ENCODE measurements around the gene GPR162. TPM values are rescaled to one million over a fixed set of nuclear protein-coding genes. Genes with fewer than 3 reads are reported as not detected.

The GPR162 gene
- polyA plus RNA-seq, 1 donor from 2014 or later: 82.8 TPM

DNA sequence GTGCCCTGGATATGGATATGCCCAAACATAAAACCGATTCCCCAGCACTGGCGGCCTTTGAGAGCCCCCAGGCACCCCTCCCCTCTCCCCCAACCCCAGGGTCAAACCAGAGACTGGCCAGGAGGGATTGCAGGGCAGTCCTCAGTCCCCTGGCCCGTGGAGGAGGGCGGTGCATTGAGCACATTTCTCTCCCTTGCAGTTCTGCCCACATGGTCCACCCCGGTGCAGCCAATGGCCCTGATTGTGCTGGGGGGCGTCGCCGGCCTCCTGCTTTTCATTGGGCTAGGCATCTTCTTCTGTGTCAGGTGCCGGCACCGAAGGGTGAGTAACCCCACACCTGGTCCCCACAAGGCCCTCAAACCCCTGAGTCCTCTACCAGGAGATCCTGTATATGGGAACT is 3.4 kb upstream of the GPR162 start:
- H3K9me3 ChIP-seq (ENCODE audit: low read length): no peaks in the 10 kb centered on the region
- no peak for TF ChIP-seq RAD21 (conservative IDR thresholded peaks at IDR 0.05)
- no peak for TF ChIP-seq POLR2AphosphoS5 (IDR thresholded peaks at IDR 0.05)
- TF ChIP-seq, protein P1, sequence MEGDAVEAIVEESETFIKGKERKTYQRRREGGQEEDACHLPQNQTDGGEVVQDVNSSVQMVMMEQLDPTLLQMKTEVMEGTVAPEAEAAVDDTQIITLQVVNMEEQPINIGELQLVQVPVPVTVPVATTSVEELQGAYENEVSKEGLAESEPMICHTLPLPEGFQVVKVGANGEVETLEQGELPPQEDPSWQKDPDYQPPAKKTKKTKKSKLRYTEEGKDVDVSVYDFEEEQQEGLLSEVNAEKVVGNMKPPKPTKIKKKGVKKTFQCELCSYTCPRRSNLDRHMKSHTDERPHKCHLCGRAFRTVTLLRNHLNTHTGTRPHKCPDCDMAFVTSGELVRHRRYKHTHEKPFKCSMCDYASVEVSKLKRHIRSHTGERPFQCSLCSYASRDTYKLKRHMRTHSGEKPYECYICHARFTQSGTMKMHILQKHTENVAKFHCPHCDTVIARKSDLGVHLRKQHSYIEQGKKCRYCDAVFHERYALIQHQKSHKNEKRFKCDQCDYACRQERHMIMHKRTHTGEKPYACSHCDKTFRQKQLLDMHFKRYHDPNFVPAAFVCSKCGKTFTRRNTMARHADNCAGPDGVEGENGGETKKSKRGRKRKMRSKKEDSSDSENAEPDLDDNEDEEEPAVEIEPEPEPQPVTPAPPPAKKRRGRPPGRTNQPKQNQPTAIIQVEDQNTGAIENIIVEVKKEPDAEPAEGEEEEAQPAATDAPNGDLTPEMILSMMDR (IDR thresholded peaks at IDR 0.05; ENCODE audit: poor library complexity, severe bottlenecking): no peak
- TF ChIP-seq EZH2 (IDR thresholded peaks at IDR 0.05; ENCODE audit: borderline replicate concordance, insufficient read depth, low read length, poor library complexity, severe bottlenecking): no peak
- TF ChIP-seq REST (IDR thresholded peaks at IDR 0.05; ENCODE audit: borderline replicate concordance): no peak
- TF ChIP-seq MXI1 (conservative IDR thresholded peaks at IDR 0.05; ENCODE audit: poor library complexity, severe bottlenecking): no peak
- TF ChIP-seq SMC3 (conservative IDR thresholded peaks at IDR 0.05; ENCODE audit: poor library complexity): no peak
- no peak for TF ChIP-seq TAF1 (IDR thresholded peaks at IDR 0.05; ENCODE audit: low read depth)
- no peak for TF ChIP-seq EP300 (conservative IDR thresholded peaks at IDR 0.05; ENCODE audit: poor library complexity, severe bottlenecking)
- no peak overlapping the region for H3K4me2 ChIP-seq (ENCODE audit: low read length)
- H3K27me3 ChIP-seq (ENCODE audit: insufficient read depth, low read depth, low read length): no peaks in the 10 kb centered on the region
- no peak overlapping the region for H3K27ac ChIP-seq (ENCODE audit: low read length)
- no peaks in the 10 kb centered on the region for H3F3A ChIP-seq (ENCODE audit: insufficient read depth, low read length, poor library complexity, severe bottlenecking)
- H3K9me2 ChIP-seq (ENCODE audit: insufficient read depth, low read length): no peaks in the 10 kb centered on the region
- no peak overlapping the region for H3K9ac ChIP-seq (ENCODE audit: low read length)
- no peaks in the 10 kb centered on the region for H3K36me3 ChIP-seq (ENCODE audit: insufficient read depth, low read length)
- no peak overlapping the region for H3K4me3 ChIP-seq (ENCODE audit: low read length)
- peaks cover 25% of the 10 kb centered on the region for H3K79me2 ChIP-seq (replicated peaks; ENCODE audit: insufficient read depth, low read length)
- no peaks in the 10 kb centered on the region for H4K20me1 ChIP-seq (ENCODE audit: insufficient read depth)
- H2AFZ ChIP-seq (ENCODE audit: low read depth, low read length): no peak overlapping the region

DNA sequence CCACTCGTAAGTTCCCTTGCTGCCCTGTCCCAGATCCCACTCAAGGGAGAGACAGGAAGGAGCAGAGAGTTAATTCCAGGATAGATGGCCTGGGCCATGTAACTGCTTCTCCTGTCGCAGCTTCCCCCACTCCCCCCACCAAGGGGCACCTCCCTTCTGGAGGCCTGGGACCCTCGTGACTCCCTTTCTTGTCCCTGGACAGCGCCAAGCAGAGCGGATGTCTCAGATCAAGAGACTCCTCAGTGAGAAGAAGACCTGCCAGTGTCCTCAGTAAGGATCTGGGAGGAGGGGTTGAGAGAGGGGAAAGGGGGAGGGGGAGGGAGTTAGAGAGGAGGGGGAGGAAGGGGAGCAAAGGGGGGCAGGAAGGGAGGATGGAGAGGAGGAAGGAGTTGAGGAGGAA is 3.0 kb upstream of the GPR162 start:
- H2AFZ ChIP-seq (ENCODE audit: low read depth, low read length): no peak overlapping the region
- no peak overlapping the region for H3K27ac ChIP-seq (ENCODE audit: low read length)
- H3K27me3 ChIP-seq (ENCODE audit: insufficient read depth, low read depth, low read length): no peaks in the 10 kb centered on the region
- no peak overlapping the region for H3K4me2 ChIP-seq (ENCODE audit: low read length)
- H3K9me3 ChIP-seq (ENCODE audit: low read length): no peaks in the 10 kb centered on the region
- no peaks in the 10 kb centered on the region for H3K36me3 ChIP-seq (ENCODE audit: insufficient read depth, low read length)
- H3K79me2 ChIP-seq (replicated peaks; ENCODE audit: insufficient read depth, low read length): peaks cover 25% of the 10 kb centered on the region
- no peaks in the 10 kb centered on the region for H3F3A ChIP-seq (ENCODE audit: insufficient read depth, low read length, poor library complexity, severe bottlenecking)
- H4K20me1 ChIP-seq (ENCODE audit: insufficient read depth): no peaks in the 10 kb centered on the region
- no peaks in the 10 kb centered on the region for H3K9me2 ChIP-seq (ENCODE audit: insufficient read depth, low read length)
- H3K4me3 ChIP-seq (ENCODE audit: low read length): no peak overlapping the region
- no peak for TF ChIP-seq SMC3 (conservative IDR thresholded peaks at IDR 0.05; ENCODE audit: poor library complexity)
- TF ChIP-seq MXI1 (conservative IDR thresholded peaks at IDR 0.05; ENCODE audit: poor library complexity, severe bottlenecking): no peak
- no peak for TF ChIP-seq EZH2 (IDR thresholded peaks at IDR 0.05; ENCODE audit: borderline replicate concordance, insufficient read depth, low read length, poor library complexity, severe bottlenecking)
- no peak for TF ChIP-seq POLR2AphosphoS5 (IDR thresholded peaks at IDR 0.05)
- TF ChIP-seq EP300 (conservative IDR thresholded peaks at IDR 0.05; ENCODE audit: poor library complexity, severe bottlenecking): no peak
- TF ChIP-seq RAD21 (conservative IDR thresholded peaks at IDR 0.05): no peak
- TF ChIP-seq, protein P1 (IDR thresholded peaks at IDR 0.05; ENCODE audit: poor library complexity, severe bottlenecking): no peak
- TF ChIP-seq TAF1 (IDR thresholded peaks at IDR 0.05; ENCODE audit: low read depth): no peak
- TF ChIP-seq REST (IDR thresholded peaks at IDR 0.05; ENCODE audit: borderline replicate concordance): no peak
- H3K9ac ChIP-seq (ENCODE audit: low read length): no peak overlapping the region

All from neural cell (in vitro differentiated cells).